ENCODE data around the gene AAR2.

Gene AAR2

DNA sequence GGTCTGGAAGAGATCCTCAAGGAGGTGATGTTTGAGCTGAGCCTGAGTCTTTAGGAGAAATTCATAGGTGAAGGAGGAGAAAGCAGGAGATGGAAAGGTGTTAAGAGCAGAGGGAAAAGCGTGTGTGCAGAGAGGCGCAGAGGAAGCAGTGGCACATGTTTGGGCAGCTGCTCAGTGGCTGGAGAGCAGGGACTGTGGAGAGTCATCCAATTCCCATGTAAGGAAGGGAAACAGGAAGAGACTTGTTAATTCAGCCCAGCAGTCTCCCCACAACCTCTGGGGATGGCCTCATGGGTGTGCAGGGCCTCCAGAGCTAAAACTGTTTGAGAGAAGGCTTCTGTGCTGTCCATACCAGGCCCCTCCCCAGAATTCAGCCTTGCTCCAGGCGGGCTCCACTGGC lies 16.2 kb downstream of the AAR2 start:
- DNase-seq = no peak
- intact Hi-C loops (cut with DNase I) = no loop called here

DNA sequence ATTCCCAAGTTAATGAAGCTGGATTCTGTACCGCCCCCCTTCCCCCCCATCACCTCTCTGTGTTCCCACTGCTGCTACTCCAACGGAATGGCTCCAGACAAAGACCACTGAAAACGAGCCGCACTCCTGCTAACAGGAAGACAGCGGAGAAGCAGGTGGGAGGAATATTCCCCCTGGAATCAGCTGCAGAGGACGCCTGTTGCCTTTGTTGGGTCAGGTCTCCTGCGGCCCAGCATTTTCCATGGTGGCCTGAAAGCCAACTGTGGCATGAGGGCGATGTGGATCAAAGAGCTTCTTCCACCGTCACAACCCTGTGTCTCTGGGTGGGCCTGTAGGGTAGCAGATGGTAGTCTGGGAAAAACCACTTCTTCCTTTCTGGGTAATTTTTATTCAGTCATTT lies 16.8 kb downstream of the AAR2 start:
- intact Hi-C loops (cut with DNase I) = no loop called here
- no peak for DNase-seq

DNA sequence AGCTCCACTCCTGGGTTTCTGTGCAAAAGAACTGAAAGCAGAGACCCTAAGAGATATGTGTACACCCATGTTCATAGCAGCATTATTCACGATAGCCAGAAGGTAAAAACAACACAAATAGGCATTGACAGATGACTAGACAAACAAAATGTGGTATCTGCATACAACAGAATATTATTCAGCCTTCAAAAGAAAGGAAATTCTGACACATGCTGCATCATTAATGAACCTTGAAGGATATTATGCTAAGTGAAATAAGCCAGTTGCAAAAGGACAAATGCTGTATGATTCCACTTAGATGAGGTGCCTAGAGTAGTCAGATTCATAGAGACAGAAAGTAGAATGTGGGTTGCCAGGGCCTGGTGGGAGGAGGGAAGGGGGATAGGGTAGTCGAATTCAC lies 17.8 kb downstream of the AAR2 start:
- no peak for DNase-seq
- intact Hi-C loops (cut with DNase I) = no loop called here

DNA sequence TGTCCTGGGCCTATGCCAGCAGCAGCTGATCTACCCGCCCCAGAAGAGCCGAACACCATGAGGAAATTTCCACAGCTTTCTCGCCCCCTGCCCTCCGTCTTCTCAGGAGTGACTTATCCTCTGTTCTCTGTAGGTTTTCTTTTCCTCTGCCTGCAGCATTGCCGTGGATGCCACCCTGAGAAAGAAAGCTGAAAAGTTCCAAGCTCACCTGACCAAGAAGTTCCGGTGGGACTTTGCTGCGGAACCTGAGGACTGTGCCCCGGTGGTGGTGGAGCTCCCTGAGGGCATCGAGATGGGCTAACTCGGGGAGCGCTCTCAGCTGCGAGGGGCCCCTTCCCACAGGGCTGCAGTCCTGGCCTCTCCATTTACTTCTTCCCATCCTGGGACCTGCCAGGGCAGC lies 19.2 kb downstream of the AAR2 start:
- peak in 4 of 42 donors; percentile 16 to 38 (median 29) for DNase-seq

DNA sequence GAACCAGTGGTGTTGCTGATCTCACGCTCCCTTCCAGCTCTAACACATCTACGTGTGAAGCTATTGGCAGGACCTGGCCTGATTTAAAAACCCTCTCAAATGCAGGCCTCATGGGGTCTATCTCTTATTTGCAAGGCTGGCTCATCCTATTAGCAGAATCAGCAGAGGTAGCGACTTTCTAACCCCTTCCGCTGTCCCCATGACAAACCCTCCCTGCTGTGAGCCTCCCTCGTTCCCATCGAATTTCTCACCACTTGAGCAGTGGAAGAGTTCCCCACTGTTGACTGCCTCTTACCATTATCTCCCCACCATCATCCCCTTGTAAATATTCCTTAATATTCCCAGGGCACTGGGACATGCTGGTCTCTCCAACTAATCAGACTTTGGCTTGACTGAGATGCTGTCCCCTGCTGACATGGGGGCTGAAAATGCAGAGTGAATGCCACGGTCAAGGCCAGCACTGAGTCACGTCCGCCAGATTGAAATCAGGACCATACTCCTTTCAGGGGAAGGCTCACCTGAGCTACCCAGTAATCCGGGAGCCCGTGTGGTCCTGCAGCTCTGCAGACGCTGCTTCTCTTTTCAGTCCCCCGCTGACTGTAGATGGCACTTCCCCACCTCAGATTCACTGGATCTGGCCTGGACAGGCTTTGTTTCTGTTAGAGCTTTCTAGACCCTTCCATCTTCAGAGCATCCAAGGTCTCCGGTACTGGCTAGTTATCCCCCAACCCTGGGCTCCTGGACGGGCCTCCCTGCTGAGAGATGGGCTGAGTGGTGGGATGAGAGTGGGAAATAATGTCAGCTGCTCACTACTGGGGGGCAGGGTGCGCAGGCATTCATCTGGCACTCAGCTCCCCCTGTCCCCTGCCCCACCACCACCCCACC lies 23.1 kb downstream of the AAR2 start:
- intact Hi-C loops (cut with DNase I) = no loop called here
- DNase-seq = no peak

More for the DNA sequence above, 19.2 kb downstream of the AAR2 start:
- intact Hi-C loops (cut with DNase I) = no loop called here

DNA sequence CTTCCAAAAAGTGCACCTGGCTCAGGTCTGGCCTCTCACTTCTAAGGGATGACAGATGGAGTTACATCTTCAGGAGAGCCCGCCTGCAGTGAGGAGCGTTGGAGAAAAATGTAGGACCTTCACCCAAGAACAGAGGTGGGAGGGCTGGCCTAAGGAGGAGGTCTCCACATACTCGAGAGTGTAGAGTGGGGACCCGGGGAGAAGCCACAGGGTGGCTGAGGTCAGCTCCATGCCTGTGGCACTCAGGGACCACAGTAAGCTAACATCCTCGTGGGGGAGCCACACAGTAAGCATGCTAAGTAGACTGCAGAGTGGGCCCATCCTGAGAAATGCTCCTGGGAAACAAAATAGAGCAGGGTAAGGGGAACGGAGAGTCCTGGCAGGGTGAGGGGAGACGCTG lies 24.0 kb downstream of the AAR2 start:
- DNase-seq = no peak
- intact Hi-C loops (cut with DNase I) = no loop called here

DNA sequence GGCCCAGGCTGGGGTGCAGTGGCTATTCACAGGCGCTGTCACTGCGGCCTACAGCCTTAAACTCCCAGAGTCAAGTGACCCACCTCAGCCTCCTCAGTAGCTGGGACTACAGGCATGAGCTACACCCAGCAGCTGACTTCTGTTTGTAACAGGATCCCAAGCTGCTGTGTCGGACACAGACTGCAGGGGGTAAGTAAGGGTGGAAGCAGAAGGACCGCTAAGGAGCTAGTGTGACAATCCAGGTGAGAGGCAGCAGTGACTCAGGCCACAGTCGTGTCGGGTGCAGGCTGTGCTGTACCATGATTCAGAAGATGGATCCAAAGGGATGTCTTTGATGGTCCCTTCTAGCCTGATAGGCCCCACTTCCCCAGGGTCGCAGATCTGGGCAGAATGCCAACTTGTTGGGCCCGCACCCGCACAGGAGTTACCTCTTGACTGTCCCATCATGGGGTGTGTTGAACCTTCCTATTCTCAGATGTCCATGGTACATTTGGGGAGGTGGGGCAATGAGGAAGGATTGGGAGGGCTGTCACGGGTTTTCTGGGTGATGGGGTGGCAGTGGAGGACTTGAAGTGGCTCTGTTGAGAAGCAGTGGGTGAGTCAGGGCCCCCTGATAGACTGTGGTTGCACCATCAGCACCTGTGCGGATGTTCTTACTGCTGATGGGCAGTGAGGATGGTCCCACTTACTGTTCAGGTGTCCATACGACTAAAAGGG lies 25.3 kb downstream of the AAR2 start:
- intact Hi-C loops (cut with DNase I) = no loop called here
- no peak for DNase-seq

DNA sequence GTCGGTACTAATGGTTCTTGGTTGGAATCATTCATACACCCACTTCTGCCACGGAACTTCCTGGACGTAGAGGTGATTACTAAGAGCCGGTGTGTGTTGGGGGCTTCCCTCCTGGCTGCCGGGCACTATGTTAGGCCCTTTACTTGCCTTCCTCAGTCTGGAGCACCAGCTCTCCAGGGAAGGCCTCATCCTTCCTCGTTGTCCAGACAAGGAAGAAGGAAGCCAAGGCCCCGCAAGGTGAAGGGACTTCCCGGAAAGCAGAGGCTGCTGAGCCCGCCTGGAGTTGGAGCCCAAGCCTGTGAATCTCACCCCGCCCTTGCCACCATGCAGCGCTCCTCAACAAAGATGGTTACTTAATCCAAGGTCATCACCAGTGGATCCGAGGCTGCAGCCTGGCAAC lies 26.2 kb downstream of the AAR2 start:
- intact Hi-C loops (cut with DNase I) = no loop called here
- DNase-seq = no peak

DNA sequence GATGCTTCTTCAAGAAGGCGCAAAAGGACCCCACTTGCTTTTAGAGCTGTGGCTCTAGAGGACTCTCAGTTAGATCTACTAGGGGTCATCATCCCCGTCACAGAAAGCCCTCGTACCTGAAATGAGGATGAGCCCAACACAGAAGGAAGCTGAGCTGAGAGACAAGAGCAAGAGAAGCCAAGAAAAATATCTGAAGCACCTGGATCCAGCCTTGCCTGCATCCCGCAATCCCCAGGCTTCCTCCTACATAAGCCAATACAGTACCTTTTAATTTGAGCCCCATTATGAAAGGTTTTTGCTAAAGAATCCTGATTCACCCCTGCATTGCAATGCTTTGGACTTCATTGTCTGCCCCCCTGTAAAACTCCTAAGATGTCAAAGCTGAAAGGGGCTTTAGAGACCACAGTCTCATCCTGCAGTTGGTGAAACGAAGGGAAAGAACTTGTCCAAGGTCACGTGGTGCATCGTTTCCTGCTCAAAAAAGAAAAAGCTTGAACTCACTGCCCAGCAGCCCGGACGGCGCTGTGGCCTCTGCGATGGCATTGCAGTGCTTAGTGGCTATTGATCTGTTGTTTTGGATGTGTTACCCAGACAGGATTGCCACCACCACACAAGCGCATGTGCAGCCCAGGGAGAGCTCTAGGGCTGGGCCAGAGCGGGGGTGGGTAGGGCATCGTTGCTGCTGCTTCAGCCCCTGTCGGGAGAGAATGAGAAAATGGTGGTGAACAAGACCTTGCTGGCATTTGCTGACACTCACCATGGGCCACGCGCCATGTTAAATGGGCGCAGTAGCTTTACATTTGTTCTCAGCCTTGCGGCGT lies 28.4 kb downstream of the AAR2 start:
- DNase-seq = peak in 1 of 42 donors; percentile 3
- intact Hi-C loops (cut with DNase I) = no loop called here

DNA sequence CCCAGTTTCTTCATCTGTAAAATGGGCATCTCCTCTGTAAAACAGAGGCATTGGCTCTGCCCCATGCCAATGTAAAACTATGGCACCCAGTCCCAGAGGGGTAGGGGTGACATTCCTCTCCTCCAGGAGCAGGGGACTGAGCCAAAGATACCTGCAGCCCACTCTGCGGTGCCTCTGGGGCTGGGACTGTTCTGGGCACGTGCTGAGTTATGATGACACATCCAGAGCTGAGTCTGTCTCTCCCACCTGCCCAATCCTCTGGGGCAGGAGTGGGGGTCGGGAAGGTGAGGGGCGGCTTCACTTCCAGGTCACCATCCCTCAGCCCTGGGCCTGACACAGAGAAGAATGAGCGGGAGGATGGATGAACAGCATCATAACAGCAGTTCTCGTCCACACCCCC lies 29.9 kb downstream of the AAR2 start:
- peak in 1 of 42 donors; percentile 4 for DNase-seq
- intact Hi-C loops (cut with DNase I) = no loop called here

DNA sequence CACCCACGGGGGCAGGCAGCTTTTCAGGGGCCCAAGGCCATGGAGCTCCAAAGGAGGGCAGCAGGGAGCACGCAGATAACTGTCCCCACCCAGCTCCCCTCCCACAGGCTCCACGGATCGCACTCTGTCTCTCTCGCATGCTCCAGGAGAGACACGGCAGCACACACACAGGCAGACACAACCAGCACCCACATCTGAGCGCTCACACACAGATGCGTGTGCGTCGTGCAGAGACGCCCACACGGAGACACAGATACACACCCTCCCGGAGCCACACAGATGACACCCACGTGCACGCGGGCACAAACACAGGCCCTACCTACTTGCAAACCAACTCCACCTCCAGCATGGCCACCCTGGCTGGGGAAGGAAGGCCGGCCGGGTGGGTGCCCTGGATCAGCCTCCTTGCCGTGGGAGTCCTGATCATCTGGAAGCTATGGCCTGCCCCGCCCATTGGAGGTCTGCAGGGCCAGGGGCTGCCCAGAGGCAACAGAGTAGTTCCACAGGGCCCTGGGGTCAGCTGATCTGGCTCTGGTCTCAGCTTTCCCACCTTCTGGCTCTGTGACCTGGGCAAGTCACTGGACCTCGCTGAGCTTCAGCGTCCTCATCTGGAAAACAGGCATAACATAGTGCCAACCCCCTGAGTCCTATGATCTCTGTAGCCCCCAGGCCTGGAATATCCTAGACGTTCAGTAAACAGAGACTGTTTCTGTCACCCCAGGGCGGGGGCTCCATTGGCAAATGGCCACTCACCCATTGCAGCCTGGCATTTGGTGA lies 31.5 kb downstream of the AAR2 start:
- peak in 40 of 42 donors; percentile 18 to 91 (median 61) for DNase-seq
- intact Hi-C loops (cut with DNase I) = no loop called here

DNA sequence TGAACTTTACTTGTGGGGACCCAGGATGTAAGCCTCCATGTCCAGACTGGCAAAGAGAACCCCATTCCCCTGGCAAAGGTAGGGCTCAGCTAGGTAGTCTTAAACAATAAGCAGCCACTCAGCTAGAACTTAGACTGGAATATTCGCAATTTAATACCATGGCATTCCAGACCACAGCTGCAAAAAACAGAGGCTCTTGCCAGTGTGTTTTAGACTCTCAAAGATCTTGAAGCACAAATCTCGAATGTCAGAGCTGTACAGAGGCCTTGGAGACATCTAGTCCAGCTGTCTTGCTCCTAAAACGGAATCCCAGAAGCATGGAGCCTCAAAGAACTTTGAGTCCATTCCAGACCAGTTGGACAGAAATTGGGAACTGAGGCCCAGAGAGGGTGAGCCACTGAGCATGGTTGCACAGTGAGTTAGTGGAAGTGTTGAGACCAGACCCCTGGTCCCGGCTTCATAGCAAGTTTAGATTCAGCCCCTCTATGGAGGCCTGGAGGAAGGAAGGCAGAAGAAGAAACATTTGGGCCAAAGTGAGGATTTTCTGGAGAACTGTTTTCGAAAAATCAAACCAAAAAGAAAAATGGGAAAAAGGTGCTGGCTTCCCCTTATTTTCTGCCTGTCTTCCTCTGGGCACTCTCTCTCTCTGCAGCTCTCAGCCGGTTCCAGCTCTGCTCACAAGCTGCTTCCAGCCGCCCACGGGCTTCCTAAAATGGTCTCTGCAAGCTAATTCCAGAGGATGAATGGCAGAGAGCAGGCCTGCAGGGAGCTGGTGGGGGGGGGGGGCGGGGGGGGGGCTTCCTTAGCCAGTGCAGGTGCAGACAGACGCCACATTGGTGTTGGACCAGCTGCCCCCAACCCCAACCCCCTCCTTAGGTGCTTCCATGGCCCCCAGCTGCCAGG lies 32.4 kb downstream of the AAR2 start:
- peak in 35 of 42 donors; percentile 26 to 86 (median 55) for DNase-seq
- intact Hi-C loops (cut with DNase I) = no loop called here

DNA sequence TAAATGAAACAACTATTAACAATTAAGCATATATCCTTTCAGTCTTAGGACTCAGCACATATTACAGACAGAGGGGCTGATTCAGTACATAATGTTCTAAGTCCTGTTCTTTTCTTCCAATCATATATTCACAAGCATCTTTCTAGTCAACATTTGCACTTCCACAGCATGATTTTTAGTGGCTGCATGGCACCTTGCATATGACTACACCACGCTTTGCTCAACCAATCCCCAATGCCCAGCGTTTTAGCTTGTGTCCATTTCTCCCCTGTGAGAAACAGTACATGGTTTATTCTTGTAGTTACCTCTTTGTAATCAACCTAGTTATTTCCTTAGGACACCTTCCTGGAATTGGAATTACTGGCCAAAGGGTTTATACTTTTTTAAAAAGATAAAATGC lies 33.2 kb downstream of the AAR2 start:
- intact Hi-C loops (cut with DNase I) = no loop called here
- DNase-seq = peak in 1 of 42 donors; percentile 22

DNA sequence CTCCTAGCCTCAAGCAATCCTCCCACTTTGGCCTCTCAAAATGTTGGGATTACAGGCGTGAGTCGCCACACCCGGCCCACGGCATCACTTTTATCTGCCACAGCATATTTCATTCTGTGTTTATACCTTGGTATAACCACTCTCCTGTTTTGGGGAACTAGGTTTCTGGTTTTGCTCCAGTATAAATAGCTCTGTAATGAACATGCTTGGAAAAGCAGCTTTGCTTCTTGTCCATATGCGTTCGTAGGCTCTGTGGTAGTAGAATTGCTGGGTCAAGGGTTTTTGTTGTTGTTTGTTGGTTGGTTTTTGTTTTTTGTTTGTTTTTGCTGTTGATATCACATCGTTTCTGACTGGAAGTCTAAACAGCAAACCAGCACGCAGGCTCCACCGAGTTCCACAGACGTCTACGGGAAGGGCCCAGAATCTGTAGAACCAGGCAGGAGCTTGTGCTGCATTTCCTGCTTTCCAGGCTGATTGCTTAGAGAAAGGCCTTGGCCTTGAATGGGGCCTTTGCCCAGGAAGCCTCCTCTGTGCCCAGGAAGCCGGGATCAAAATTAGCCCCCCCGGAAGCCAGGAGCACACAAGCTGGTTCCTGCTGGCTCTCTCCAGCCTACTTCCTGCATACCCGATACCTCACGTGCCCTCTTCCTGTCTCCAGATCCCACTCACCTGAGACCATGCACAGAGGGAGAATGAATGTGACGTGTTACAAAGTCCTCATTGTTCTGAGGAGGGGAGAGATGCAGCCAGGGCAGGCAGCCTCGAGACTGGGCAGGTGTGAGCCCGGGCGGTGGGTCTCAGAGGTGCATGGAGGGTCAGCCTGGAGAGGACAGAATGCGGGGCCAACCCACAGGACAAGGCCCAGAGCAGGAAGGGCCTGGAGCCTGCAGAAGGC lies 34.7 kb downstream of the AAR2 start:
- DNase-seq = peak in 1 of 42 donors; percentile 35
- intact Hi-C loops (cut with DNase I) = no loop called here

DNA sequence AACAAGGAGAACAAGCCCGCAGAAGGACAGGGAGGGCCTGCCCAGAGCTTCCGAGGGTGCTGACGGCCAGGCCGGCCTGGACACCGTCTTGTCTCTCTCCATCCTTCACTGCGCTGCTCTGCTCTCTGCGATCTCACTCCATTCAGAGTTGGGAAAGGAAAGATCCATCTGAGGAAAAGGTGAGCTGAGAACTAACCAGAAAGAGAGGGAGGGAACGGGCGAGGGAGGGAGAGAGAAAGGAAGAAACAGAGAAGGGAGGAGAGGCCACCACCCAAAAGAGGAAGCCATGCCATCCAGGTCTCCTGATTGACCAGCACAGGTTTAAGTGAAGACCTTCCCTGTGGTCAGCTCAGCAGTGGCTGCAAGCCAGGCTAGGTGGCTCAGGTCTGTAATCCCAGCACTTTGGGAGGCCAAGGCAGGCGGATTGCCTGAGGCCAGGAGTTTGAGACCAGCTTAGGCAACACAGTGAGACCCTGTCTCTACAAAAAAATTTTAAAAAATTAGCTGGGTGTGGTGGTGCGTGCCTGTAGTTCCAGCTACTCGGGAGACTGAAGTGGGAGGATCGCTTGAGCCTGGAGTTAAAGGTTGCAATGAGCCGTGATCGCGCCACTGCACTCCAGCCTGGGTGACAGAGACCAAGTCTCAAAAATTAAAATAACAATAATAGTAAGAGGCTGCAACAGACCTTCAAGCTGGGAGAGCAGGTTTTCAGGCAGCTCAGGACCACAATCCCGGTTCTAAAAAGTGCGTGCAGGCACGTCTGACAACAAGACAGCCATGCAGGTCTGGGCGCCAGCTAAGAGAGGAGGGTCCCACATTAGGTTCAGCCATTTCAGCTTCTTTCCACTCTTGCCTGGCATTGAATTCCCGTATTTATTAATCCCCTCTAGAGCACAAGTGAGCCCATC lies 35.6 kb downstream of the AAR2 start:
- intact Hi-C loops (cut with DNase I) = no loop called here
- DNase-seq = peak in 1 of 42 donors; percentile 35

Measured in head of caudate nucleus (tissue), 42 donors.